ENCODE results near the gene TMEM196.

TMEM196 gene

DNA sequence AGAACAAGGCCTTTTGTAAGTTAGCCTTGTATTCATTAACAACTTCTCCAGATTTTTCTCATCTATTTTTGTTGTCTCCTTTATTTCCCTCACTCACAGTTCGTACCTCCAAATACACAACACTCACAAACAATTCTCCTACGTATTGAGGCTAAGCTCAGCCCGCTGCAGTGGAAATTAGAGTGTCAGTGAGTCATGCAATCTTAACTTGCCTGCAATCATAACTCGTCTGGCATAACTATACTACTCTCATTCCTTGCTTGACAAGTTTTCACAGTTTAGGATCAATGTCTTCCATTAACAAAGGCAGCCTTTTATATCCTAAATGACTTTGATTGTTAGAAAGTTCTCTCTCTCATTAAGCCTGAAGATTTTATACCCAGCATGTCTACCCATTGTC, 23.8 kb downstream of the TMEM196 start:
- TF ChIP-seq, protein P1, sequence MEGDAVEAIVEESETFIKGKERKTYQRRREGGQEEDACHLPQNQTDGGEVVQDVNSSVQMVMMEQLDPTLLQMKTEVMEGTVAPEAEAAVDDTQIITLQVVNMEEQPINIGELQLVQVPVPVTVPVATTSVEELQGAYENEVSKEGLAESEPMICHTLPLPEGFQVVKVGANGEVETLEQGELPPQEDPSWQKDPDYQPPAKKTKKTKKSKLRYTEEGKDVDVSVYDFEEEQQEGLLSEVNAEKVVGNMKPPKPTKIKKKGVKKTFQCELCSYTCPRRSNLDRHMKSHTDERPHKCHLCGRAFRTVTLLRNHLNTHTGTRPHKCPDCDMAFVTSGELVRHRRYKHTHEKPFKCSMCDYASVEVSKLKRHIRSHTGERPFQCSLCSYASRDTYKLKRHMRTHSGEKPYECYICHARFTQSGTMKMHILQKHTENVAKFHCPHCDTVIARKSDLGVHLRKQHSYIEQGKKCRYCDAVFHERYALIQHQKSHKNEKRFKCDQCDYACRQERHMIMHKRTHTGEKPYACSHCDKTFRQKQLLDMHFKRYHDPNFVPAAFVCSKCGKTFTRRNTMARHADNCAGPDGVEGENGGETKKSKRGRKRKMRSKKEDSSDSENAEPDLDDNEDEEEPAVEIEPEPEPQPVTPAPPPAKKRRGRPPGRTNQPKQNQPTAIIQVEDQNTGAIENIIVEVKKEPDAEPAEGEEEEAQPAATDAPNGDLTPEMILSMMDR (conservative IDR thresholded peaks at IDR 0.05; ENCODE audit: control insufficient read depth, insufficient read depth, low read depth, low read length), result no peak
- H3K4me3 ChIP-seq (ENCODE audit: control insufficient read depth, low read depth, low read length), result no peak overlapping the region
- DNase-seq (ENCODE audit: low read depth), result no peak

DNA sequence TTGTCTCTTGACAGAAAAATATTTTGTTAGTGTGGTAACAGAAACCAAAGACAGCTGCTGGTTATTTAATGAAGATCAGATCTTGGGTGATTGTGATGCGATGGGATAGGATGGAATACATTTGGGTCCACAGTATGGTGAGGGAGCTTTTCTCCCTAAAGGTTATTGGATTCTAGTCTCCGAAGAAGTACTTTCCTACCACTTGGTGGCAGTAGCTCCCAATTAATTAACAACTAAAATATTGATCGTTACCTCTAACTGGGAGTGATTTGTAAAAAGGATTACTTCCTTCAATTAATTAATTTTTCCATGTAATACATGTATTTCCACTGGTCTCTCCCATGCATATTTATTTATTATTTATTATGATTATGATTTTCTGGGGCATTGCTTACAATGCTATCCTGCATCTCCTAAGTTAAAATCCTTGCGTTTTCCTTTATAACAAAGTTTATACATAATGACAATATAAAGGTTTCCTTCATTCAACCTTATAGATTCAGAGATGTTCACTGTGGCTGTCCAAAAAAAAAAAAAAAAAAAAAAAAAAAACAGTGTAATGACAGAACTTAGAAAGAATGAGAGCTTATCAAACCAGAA, 25.6 kb downstream of the TMEM196 start:
- peak; percentile 53 for DNase-seq (ENCODE audit: low read depth)
- TF ChIP-seq, protein P1 (conservative IDR thresholded peaks at IDR 0.05; ENCODE audit: control insufficient read depth, insufficient read depth, low read depth, low read length), result peak; percentile 64
- no peak overlapping the region for H3K4me3 ChIP-seq (ENCODE audit: control insufficient read depth, low read depth, low read length)

DNA sequence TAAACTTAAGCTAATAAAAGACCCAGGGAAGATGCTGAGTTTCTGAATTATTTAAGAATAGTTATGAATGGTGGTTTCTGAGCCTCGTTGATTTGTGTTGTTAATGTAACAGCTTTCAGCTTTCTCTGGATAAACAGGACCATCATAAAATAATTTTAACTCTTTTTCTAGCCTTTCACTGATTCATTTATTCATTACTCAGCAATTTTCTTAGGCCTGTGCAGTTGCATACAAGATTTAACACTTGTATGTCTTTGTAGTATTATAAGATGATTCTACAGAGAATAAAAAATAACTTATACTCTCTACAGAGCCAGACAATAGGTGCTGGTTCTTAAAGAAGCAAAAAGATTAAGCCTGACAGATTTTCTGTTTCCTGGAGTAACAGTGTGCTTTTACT, 29.3 kb downstream of the TMEM196 start:
- H3K4me3 ChIP-seq (ENCODE audit: control insufficient read depth, low read depth, low read length), result no peak overlapping the region
- DNase-seq (ENCODE audit: low read depth), result no peak
- TF ChIP-seq, protein P1 (conservative IDR thresholded peaks at IDR 0.05; ENCODE audit: control insufficient read depth, insufficient read depth, low read depth, low read length), result no peak

DNA sequence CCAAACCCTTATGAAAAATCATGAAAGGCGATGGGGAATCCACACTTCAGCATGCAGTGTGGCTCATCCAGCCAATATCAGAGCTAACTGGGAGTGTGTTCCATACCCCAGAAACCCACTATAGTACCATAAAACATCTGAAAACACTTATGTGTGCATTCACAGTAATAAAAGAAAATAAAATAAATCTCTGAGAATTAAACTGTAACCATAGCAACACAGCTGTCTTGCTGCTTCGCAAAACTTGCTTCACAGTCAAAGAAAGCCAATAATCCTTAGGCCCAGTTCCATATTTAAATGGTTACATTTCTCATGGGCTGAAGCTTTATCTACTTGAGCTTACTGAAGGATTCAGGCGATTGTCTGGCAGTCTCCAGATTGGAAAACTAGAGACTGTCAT, 44.7 kb downstream of the TMEM196 start:
- H3K4me3 ChIP-seq (ENCODE audit: control insufficient read depth, low read depth, low read length), result no peak overlapping the region
- no peak for DNase-seq (ENCODE audit: low read depth)
- TF ChIP-seq, protein P1 (conservative IDR thresholded peaks at IDR 0.05; ENCODE audit: control insufficient read depth, insufficient read depth, low read depth, low read length), result no peak

DNA sequence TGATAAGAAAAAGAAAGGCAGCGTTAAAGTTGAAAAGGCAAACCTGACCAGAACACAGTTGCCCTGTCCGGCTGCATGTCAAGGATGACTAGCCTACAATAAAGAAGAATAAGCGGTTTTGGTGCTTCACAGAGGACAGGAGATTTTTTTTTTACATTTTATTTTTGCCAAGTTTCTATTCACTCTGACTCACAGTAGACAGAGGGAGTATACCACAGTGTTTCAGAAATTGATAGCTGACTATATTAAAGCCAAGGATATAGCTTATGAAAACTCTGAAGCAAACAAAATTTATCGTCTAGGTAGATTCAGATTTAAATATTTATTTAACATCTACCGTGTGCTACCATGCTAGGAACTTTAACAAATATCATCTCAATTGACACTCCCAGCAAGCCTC, 47.6 kb downstream of the TMEM196 start:
- TF ChIP-seq, protein P1 (conservative IDR thresholded peaks at IDR 0.05; ENCODE audit: control insufficient read depth, insufficient read depth, low read depth, low read length), result no peak
- DNase-seq (ENCODE audit: low read depth), result no peak
- no peak overlapping the region for H3K4me3 ChIP-seq (ENCODE audit: control insufficient read depth, low read depth, low read length)

DNA sequence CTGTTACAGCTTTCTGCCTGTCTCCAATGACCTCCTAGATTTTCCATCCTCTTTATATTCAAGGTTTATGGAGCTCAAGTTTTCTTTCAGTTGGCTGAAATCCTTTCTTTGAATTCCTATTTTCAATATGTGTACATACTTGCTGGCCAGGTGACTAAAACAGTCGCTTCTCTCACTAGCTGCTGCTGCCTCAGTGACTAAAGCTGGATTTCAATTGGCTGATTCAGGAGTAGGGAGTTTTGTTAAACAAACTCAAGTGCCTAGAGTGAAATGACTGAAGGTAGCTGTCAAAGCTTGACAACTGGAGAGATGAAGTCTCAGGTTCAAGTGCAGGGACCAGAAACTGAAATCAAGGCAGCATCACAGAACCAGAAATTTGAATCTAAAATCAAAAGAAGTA, 57.9 kb downstream of the TMEM196 start:
- no peak for DNase-seq (ENCODE audit: low read depth)

More for the DNA sequence above, 57.9 kb downstream of the TMEM196 start:
- TF ChIP-seq, protein P1 (conservative IDR thresholded peaks at IDR 0.05; ENCODE audit: control insufficient read depth, insufficient read depth, low read depth, low read length), result no peak
- H3K4me3 ChIP-seq (ENCODE audit: control insufficient read depth, low read depth, low read length), result no peak overlapping the region
